T47D (cell line): ENCODE results near the gene NFE2L2.
"Not testable (repeated sequence)": the region's sequence is repeated elsewhere in the genome, so short reads cannot be mapped to it uniquely, and the experiment has no call there.

ENCODE experiments used
- DNase-seq, 2 experiments: peaks; one replicate each; pipeline versions ENCODE4 v3.0.0 to v3.0.0-alpha.2; 2011 to 2012; ENCODE audit warnings: low read depth in 1 of 2, low spot score in 1 of 2
- JUND ChIP-seq: IDR thresholded peaks from 2 replicates; pipeline ENCODE4 v1.6.1; 2012; ENCODE audit warnings: low read depth
- in situ Hi-C: cut with HindIII; loops from 2 replicates; pipeline ENCODE4 v1.10.0; 2016; ENCODE audit warnings: low sequenced_read_pairs, low pct_unique_long_range_greater_than_20kb

NFE2L2 gene

GRCh38 chr2:177212106-177212890 is 52.2 kb downstream of the NFE2L2 start, which contains the start of gene HNRNPA3:
HNRNPA3 (plus strand) TSS chr2:177212794; CDS start chr2:177212800, 6 bp downstream.
- TF ChIP-seq JUND: no peak
- in situ Hi-C loops: no loop called here
- peak; percentile 86 to 97 for DNase-seq

DNA sequence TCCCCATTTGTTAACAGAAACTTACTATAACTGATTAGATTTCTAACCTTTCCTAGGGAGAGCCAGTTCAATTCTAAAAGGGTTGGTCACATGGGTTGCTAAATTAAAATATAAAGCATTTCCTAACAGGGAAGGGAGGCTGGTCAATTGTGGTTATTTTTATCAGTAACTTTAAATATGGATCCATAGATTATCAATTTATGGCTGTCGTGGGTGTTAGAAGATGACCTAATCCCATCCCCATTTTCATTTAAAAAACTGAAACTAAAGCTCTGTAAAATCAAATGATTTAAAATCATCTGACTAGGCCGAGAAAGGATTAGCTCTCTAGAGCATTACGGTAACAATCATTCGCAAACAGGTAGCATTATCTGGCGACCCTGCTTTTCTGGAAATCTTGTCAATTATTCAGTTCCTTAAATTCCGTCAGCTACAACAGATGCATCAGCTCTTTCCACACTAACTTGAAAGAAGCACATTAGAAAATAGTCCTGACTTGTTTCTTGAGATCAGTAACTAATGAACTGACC is 52.9 kb downstream of the NFE2L2 start:
- no peak for TF ChIP-seq JUND
- in situ Hi-C loops: no loop called here
- no peak for DNase-seq

- in situ Hi-C loops: no loop called here
- no peak for TF ChIP-seq JUND
Measured at GRCh38 chr2:177211169-177211568, 53.4 kb downstream of the NFE2L2 start.

GRCh38 chr2:177207101-177207500 is 57.4 kb downstream of the NFE2L2 start:
- TF ChIP-seq JUND: no peak
- in situ Hi-C loops: no loop called here
- DNase-seq: no peak

More at GRCh38 chr2:177211169-177211568, 53.4 kb downstream of the NFE2L2 start:
- DNase-seq: no peak

GRCh38 chr2:177204417-177204816 is 60.1 kb downstream of the NFE2L2 start:
- in situ Hi-C loops: no loop called here
- TF ChIP-seq JUND: no peak
- DNase-seq: no peak

GRCh38 chr2:177201919-177202346 is 62.6 kb downstream of the NFE2L2 start:
- in situ Hi-C loops: no loop called here
- TF ChIP-seq JUND: no peak
- DNase-seq: no peak

GRCh38 chr2:177200419-177200818 is 64.1 kb downstream of the NFE2L2 start:
- in situ Hi-C loops, DNase-seq: not testable (repeated sequence)

- DNase-seq: no peak
- in situ Hi-C loops: no loop called here
- no peak for TF ChIP-seq JUND
Measured at GRCh38 chr2:177195194-177195593, 69.3 kb downstream of the NFE2L2 start.

GRCh38 chr2:177193240-177193639 is 71.3 kb downstream of the NFE2L2 start:
- in situ Hi-C loops: no loop called here
- no peak for DNase-seq
- TF ChIP-seq JUND: no peak

DNA sequence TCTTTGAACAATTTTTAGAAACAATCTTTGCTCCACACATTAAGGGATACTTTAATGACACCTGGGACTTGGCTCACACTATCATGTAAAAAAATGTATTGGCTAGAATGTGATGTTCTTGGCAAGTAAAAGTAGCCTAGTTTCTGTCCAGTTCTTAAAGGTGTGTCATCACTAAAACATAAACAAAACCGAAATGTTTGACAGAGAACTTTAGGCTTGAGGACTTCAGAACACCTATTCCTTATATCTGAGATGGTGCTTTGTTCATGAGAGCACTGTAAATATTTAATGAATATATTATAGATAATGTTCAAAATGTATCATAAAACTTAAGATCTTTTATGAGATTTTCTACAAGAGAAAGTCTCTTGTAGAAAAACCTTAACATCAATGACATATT is 71.7 kb downstream of the NFE2L2 start:
- DNase-seq: no peak
- in situ Hi-C loops: no loop called here
- TF ChIP-seq JUND: no peak

DNA sequence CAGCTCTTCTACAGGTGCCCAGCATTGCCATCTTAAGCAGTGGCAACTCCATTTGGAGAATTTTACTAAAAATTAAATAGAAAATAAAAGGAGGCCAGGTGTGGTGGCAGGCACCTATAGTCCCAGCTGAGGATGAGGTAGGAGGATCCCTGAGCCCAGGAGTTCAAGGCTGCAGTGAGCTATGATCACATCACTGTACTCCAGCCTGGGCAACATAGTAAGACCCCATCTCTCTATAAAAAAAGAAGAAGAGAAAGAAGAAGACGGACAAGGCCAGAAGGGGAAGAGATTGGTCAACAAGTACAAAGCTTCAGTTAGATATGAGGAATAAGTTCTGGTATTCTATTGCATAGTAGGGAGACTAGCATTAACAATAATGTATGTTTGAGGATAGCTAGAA is 73.6 kb downstream of the NFE2L2 start:
- in situ Hi-C loops: no loop called here
- no peak for TF ChIP-seq JUND
- no peak for DNase-seq

GRCh38 chr2:177188482-177189469 is 75.8 kb downstream of the NFE2L2 start:
- in situ Hi-C loops: no loop called here
- TF ChIP-seq JUND: no peak
- no peak for DNase-seq
